SK-N-SH (cell line): ENCODE results near the gene CRTAP. TPM values are rescaled to one million over a fixed set of nuclear protein-coding genes. Genes with fewer than 3 reads are reported as not detected.
"Not testable (repeated sequence)": the region's sequence is repeated elsewhere in the genome, so short reads cannot be mapped to it uniquely, and the experiment has no call there.

ENCODE experiments used
- CTCF ChIA-PET: fragments of 300-600, 350-600 bp; formaldehyde crosslinking; extraction: SDS; loops from one replicate; lab custom pipeline; 2021; lab: Yijun Ruan, JAX
- POLR2A ChIA-PET: fragments of 350-600 bp; sonication (Branson Sonifier 250); formaldehyde crosslinking; extraction: SDS; loops from one replicate; lab custom pipeline; 2020; ENCODE audit warnings: antibody characterized with exemption, inconsistent platforms; lab: Yijun Ruan, JAX
- DNase-seq: peaks from one replicate; pipeline ENCODE4 v3.0.0; 2012
- H2AFZ ChIP-seq: fragments of 200-600 bp; sonication (generic); 2 replicates; pipeline ENCODE4 v1.8.1; 2016; ENCODE audit warnings: antibody characterized with exemption, mild to moderate bottlenecking, low read depth
- H3F3A ChIP-seq: fragments of 200-600 bp; sonication (generic); replicated peaks from 2 replicates; pipeline ENCODE3; 2016; ENCODE audit warnings: antibody characterized with exemption, mild to moderate bottlenecking; ENCODE audit not compliant: insufficient read depth
- H3K27ac ChIP-seq, 2 experiments: fragments of 200-500 bp in 1 of 2; fragments of 200-600 bp in 1 of 2; sonication (Bioruptor generic) in 1 of 2; sonication (generic), shearing (Covaris generic) in 1 of 2; 2 replicates each; pipeline versions ENCODE4 v1.5.1 to v1.6.1; 2014 to 2016; ENCODE audit warnings: low read depth in 2 of 2, inconsistent platforms in 1 of 2, low read length in 1 of 2, mild to moderate bottlenecking in 1 of 2, mixed read lengths in 1 of 2
- H3K27me3 ChIP-seq: fragments of 200-600 bp; sonication (generic), shearing (Covaris generic); 2 replicates; pipeline ENCODE4 v1.6.1; 2016; ENCODE audit warnings: mixed run types; ENCODE audit not compliant: insufficient read depth
- H3K36me3 ChIP-seq, 2 experiments: fragments of 200-500 bp in 1 of 2; fragments of 200-600 bp in 1 of 2; sonication (Bioruptor generic) in 1 of 2; sonication (generic) in 1 of 2; replicated peaks in 1 of 2; 2 replicates each; pipeline versions ENCODE3 to v1.5.1; 2014 to 2016; ENCODE audit warnings: low read length in 1 of 2, mild to moderate bottlenecking in 1 of 2; ENCODE audit not compliant: insufficient read depth in 2 of 2, control insufficient read depth in 1 of 2
- H3K4me1 ChIP-seq, 2 experiments: fragments of 200-500 bp in 1 of 2; fragments of 200-600 bp in 1 of 2; sonication (Bioruptor generic) in 1 of 2; sonication (generic), shearing (Covaris generic) in 1 of 2; 2 replicates each; pipeline versions ENCODE4 v1.5.1 to v1.6.1; 2014 to 2016; ENCODE audit warnings: low read depth in 1 of 2, low read length in 1 of 2, mixed run types in 1 of 2; ENCODE audit not compliant: insufficient read depth in 2 of 2, control insufficient read depth in 1 of 2
- H3K4me2 ChIP-seq: fragments of 200-600 bp; sonication (generic), shearing (Covaris generic); 2 replicates; pipeline ENCODE4 v1.6.1; 2017; ENCODE audit warnings: mixed run types
- H3K4me3 ChIP-seq, 2 experiments: fragments of 200-500 bp in 1 of 2; fragments of 200-600 bp in 1 of 2; sonication (Bioruptor generic) in 1 of 2; sonication (generic), shearing (Covaris generic) in 1 of 2; 2 replicates each; pipeline versions ENCODE4 v1.5.1 to v1.8.1; 2014 to 2016; ENCODE audit warnings: low read depth in 2 of 2, inconsistent platforms in 1 of 2, low read length in 1 of 2, mild to moderate bottlenecking in 1 of 2, mixed read lengths in 1 of 2, moderate library complexity in 1 of 2
- H3K79me2 ChIP-seq: fragments of 200-600 bp; sonication (generic); 2 replicates; pipeline ENCODE4 v1.8.1; 2017; ENCODE audit warnings: mild to moderate bottlenecking; ENCODE audit not compliant: insufficient read depth
- H3K9ac ChIP-seq: fragments of 200-600 bp; sonication (generic); 2 replicates; pipeline ENCODE4 v1.6.1; 2017; ENCODE audit warnings: mixed run types
- H3K9me2 ChIP-seq: fragments of 200-600 bp; sonication (generic); 2 replicates; pipeline ENCODE4 v1.6.1; 2017; ENCODE audit warnings: mixed run types
- H3K9me3 ChIP-seq: fragments of 200-600 bp; sonication (generic); 2 replicates; pipeline ENCODE4 v1.6.1; 2017; ENCODE audit warnings: mixed run types, mild to moderate bottlenecking, moderate library complexity
- H4K20me1 ChIP-seq: fragments of 200-600 bp; sonication (generic); 2 replicates; pipeline ENCODE4 v1.6.1; 2017; ENCODE audit warnings: mild to moderate bottlenecking, mixed run types; ENCODE audit not compliant: insufficient read depth
- GABPA ChIP-seq: IDR thresholded peaks from 2 replicates; pipeline ENCODE4 v1.4.0; 2012; ENCODE audit warnings: low read depth, mild to moderate bottlenecking
- GATA2 ChIP-seq: sonication (generic); formaldehyde crosslinking; IDR thresholded peaks from 2 replicates; pipeline ENCODE4 v1.5.0; 2020; ENCODE audit warnings: mild to moderate bottlenecking, missing genetic modification reagents
- JUND ChIP-seq: IDR thresholded peaks from 2 replicates; pipeline ENCODE4 v1.4.0; 2012
- RFX5 ChIP-seq: IDR thresholded peaks from 2 replicates; pipeline ENCODE4 v1.6.1; 2012; ENCODE audit warnings: mild to moderate bottlenecking, improper control_type of control experiment, low read length
- TAF1 ChIP-seq: IDR thresholded peaks from 2 replicates; pipeline ENCODE4 v1.6.1; 2012; ENCODE audit warnings: low read depth, mild to moderate bottlenecking, low read length, moderate library complexity, borderline replicate concordance
- WGBS: methylation state at CpG from one replicate; pipeline ENCODE4 v1.1.6; 2017; ENCODE audit warnings: low lambda C conversion rate; 5-methylcytosine and 5-hydroxymethylcytosine counted together
- polyA plus RNA-seq, 3 experiments: library from polyadenylated mRNA; depleted of rRNA; stranded (reverse); fragments of >200 nt; gene quantifications; 2 replicates each; pipeline ENCODE4 v1.2.3, GENCODE V29; 2012
- TF ChIP-seq, protein P1 (sequence below): fragments of 200-600 bp; sonication (generic); IDR thresholded peaks from 2 replicates; pipeline ENCODE4 v1.6.1; 2017; ENCODE audit warnings: antibody characterized with exemption, mild to moderate bottlenecking, moderate library complexity
- TF ChIP-seq, protein P2 (sequence below): IDR thresholded peaks from 2 replicates; pipeline ENCODE4; 2012

Gene CRTAP
- polyA plus RNA-seq, 1 of the 3 experiments (the other 2 are of a cell fraction), result 198 TPM

DNA sequence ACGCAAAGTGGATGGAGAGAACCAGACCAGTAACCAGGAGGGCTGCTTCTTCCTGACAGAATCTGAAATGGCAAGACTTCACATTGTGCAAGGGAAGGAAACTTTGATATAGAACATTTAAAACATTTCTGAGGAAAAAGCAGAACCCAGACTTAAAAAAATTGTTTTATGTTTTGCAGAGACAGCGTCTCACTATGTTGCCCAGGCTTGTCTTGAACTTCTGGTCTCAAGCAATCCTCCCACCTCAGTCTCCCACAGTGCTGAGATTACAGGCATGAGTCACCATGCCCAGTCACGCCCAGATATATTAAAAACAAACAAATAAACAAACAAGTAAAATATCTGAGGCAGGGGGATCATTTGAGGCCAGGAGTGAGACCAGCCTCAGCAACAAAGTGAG lies 46.2 kb downstream of the CRTAP start (continued):
- TF ChIP-seq, protein P1, sequence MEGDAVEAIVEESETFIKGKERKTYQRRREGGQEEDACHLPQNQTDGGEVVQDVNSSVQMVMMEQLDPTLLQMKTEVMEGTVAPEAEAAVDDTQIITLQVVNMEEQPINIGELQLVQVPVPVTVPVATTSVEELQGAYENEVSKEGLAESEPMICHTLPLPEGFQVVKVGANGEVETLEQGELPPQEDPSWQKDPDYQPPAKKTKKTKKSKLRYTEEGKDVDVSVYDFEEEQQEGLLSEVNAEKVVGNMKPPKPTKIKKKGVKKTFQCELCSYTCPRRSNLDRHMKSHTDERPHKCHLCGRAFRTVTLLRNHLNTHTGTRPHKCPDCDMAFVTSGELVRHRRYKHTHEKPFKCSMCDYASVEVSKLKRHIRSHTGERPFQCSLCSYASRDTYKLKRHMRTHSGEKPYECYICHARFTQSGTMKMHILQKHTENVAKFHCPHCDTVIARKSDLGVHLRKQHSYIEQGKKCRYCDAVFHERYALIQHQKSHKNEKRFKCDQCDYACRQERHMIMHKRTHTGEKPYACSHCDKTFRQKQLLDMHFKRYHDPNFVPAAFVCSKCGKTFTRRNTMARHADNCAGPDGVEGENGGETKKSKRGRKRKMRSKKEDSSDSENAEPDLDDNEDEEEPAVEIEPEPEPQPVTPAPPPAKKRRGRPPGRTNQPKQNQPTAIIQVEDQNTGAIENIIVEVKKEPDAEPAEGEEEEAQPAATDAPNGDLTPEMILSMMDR, result no peak
- TF ChIP-seq JUND (no peak), GATA2 (CRISPR knock-in tag) (no peak)
- TF ChIP-seq, protein P2, sequence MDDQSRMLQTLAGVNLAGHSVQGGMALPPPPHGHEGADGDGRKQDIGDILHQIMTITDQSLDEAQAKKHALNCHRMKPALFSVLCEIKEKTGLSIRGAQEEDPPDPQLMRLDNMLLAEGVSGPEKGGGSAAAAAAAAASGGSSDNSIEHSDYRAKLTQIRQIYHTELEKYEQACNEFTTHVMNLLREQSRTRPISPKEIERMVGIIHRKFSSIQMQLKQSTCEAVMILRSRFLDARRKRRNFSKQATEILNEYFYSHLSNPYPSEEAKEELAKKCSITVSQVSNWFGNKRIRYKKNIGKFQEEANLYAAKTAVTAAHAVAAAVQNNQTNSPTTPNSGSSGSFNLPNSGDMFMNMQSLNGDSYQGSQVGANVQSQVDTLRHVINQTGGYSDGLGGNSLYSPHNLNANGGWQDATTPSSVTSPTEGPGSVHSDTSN, result no peak

DNA sequence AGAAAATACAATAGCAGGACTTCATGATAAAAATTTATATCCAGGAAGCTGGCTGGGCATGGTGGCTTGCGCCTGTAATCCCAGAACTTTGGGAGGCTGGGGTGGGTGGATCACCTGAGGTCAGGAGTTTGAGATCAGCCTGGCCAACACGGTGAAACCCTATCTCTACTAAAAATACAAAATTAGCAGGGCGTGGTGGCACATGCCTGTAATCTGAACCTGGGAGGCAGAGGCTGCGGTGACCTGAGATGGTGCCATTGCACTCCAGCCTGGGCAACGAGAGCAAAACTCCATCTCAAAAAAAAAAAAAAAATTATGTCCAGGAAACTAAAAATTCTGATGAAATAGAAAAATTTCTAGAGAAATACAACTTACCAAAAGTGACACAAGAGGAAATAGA lies 48.8 kb downstream of the CRTAP start:
- H3K4me3 ChIP-seq, POLR2A ChIA-PET: not testable (repeated sequence)

DNA sequence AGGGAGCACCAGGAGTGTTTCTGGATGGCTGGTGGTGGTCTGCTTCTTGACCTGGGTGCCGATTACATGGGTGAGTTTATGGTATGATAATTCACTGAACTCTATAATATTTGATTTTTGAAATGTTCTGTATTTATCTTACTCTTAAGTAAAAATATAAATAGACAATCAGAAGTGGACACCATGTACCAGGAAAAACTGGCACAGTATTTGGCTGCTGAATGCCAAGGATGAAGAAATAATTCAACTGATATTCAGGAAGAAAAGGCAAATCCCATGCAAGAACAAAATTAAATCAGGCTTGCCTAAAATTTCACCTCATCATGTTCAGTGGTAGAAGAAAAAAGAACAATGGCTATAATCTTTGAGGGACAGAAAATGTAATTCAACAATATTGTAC lies 51.6 kb downstream of the CRTAP start:
- no peak overlapping the region for H3K4me2 ChIP-seq
- no peak for TF ChIP-seq JUND
- TF ChIP-seq GABPA, result no peak
- TF ChIP-seq TAF1, result no peak
- TF ChIP-seq, protein P1, result no peak
- TF ChIP-seq RFX5, result no peak
- no peaks in the 10 kb centered on the region for H4K20me1 ChIP-seq
- H3K4me1 ChIP-seq, result no peaks in the 10 kb centered on the region
- H3K9me2 ChIP-seq, result no peaks in the 10 kb centered on the region
- no peaks in the 10 kb centered on the region for H3F3A ChIP-seq
- DNase-seq, result no peak
- WGBS, result 30% methylated on average over 1 of the region's 1 CpG
- POLR2A ChIA-PET, result no interaction called here
- H3K27me3 ChIP-seq, result no peaks in the 10 kb centered on the region
- H3K4me3 ChIP-seq, result no peak overlapping the region
- H3K9ac ChIP-seq, result no peak overlapping the region
- no peak overlapping the region for H2AFZ ChIP-seq
- CTCF ChIA-PET, result no interaction called here
- no peaks in the 10 kb centered on the region for H3K9me3 ChIP-seq
- no peak overlapping the region for H3K27ac ChIP-seq
- no peaks in the 10 kb centered on the region for H3K79me2 ChIP-seq
- no peaks in the 10 kb centered on the region for H3K36me3 ChIP-seq

More for the DNA sequence above, 48.8 kb downstream of the CRTAP start:
- H4K20me1 ChIP-seq, H3K9me2 ChIP-seq, H2AFZ ChIP-seq, H3K9me3 ChIP-seq, H3F3A ChIP-seq, H3K27ac ChIP-seq, H3K36me3 ChIP-seq, H3K4me2 ChIP-seq, H3K79me2 ChIP-seq, CTCF ChIA-PET, DNase-seq, H3K9ac ChIP-seq, H3K27me3 ChIP-seq, H3K4me1 ChIP-seq: not testable (repeated sequence)
- 62% methylated on average over 5 of the region's 5 CpGs for WGBS
